Activated T-cell treated with anti-CD3 and anti-CD28 coated beads for 24 hours (primary cell): Measurements from ENCODE around the gene SERPINB10.

Source experiments
- DNase-seq: peaks from one replicate; pipeline ENCODE4 v3.0.0-alpha.2; 2020; ENCODE audit warnings: low read depth

Gene SERPINB10

DNA sequence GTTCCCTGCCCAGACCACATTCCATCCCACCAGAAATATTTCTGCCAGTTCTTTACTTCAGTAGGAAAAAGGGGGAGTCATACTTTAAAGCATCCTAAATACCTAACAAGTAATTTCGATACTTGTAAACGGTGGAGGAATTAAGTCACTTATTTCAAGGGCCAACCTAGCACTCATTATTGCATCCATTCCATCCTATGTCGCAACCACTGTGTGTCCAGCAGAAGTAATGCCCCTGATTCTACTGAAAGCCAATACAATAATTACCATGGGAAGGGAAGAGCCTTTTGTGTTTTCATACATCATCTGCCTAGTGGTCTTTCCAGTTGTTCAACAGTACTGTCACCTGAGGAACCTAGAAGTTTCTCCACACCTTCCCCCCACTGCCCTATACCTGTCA, 74.6 kb downstream of the SERPINB10 start:
- DNase-seq: no peak
